HL-60 (cell line): ENCODE measurements around the gene TRPM2.
"Not testable (repeated sequence)": the region's sequence is repeated elsewhere in the genome, so short reads cannot be mapped to it uniquely, and the experiment has no call there.

ENCODE experiments used
- DNase-seq, 2 experiments: peaks; one replicate each; pipeline ENCODE4 v3.0.0-alpha.2; 2010 to 2020; ENCODE audit warnings: low read depth in 1 of 2, low spot score in 1 of 2
- H3K27ac ChIP-seq: fragments of 250-450 bp; sonication (Bioruptor Pico); replicated peaks from 2 replicates; pipeline ENCODE4 v1.5.1; 2020; ENCODE audit warnings: mild to moderate bottlenecking, moderate library complexity
- H3K27me3 ChIP-seq: fragments of 250-450 bp; sonication (Bioruptor Pico); 2 replicates; pipeline ENCODE4 v1.5.1; 2021; ENCODE audit warnings: mild to moderate bottlenecking, moderate library complexity; ENCODE audit not compliant: insufficient read depth, poor library complexity, severe bottlenecking
- H3K4me3 ChIP-seq: replicated peaks from 2 replicates; pipeline ENCODE4 v1.5.1; 2011; ENCODE audit warnings: mild to moderate bottlenecking, control low read depth, low read length; ENCODE audit not compliant: insufficient read depth
- GABPA ChIP-seq: IDR thresholded peaks from 2 replicates; pipeline ENCODE4 v1.6.1; 2012; ENCODE audit warnings: low read depth
- POLR2AphosphoS5 ChIP-seq: IDR thresholded peaks from 2 replicates; pipeline ENCODE4 v1.6.1; 2012; ENCODE audit warnings: low read depth
- REST ChIP-seq: IDR thresholded peaks from 2 replicates; pipeline ENCODE4 v1.6.1; 2012; ENCODE audit warnings: low read depth; ENCODE audit not compliant: insufficient replicate concordance
- SPI1 ChIP-seq: IDR thresholded peaks from 2 replicates; pipeline ENCODE4 v1.6.1; 2012; ENCODE audit warnings: low read depth, mild to moderate bottlenecking, borderline replicate concordance
- TF ChIP-seq, protein P1 (sequence below): IDR thresholded peaks from one replicate; pipeline ENCODE4 v1.5.1; 2011; ENCODE audit warnings: low read length, control low read depth, inconsistent platforms; ENCODE audit not compliant: insufficient read depth

Gene TRPM2

GRCh38 chr21:44337449-44337848 lies 16.0 kb upstream of the TRPM2 start:
- TF ChIP-seq GABPA: no peak
- TF ChIP-seq SPI1: no peak
- H3K27me3 ChIP-seq: no peaks in the 10 kb centered on the region
- H3K4me3 ChIP-seq: no peak overlapping the region
- no peak for DNase-seq
- no peak overlapping the region for H3K27ac ChIP-seq

- peak in 1 of 2 experiments; percentile 26 for DNase-seq
- TF ChIP-seq POLR2AphosphoS5 (no peak), GABPA (no peak), SPI1 (no peak), REST (no peak)
- TF ChIP-seq, protein P1, sequence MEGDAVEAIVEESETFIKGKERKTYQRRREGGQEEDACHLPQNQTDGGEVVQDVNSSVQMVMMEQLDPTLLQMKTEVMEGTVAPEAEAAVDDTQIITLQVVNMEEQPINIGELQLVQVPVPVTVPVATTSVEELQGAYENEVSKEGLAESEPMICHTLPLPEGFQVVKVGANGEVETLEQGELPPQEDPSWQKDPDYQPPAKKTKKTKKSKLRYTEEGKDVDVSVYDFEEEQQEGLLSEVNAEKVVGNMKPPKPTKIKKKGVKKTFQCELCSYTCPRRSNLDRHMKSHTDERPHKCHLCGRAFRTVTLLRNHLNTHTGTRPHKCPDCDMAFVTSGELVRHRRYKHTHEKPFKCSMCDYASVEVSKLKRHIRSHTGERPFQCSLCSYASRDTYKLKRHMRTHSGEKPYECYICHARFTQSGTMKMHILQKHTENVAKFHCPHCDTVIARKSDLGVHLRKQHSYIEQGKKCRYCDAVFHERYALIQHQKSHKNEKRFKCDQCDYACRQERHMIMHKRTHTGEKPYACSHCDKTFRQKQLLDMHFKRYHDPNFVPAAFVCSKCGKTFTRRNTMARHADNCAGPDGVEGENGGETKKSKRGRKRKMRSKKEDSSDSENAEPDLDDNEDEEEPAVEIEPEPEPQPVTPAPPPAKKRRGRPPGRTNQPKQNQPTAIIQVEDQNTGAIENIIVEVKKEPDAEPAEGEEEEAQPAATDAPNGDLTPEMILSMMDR: no peak
- Histone ChIP-seq H3K27ac (peak overlapping the region; percentile 37; the same call in 1 of the 2 replicates), H3K4me3 (peak overlapping the region; percentile 29), H3K27me3 (no peaks in the 10 kb centered on the region)
Measured at GRCh38 chr21:44337941-44338895, 15.2 kb upstream of the TRPM2 start.

DNA sequence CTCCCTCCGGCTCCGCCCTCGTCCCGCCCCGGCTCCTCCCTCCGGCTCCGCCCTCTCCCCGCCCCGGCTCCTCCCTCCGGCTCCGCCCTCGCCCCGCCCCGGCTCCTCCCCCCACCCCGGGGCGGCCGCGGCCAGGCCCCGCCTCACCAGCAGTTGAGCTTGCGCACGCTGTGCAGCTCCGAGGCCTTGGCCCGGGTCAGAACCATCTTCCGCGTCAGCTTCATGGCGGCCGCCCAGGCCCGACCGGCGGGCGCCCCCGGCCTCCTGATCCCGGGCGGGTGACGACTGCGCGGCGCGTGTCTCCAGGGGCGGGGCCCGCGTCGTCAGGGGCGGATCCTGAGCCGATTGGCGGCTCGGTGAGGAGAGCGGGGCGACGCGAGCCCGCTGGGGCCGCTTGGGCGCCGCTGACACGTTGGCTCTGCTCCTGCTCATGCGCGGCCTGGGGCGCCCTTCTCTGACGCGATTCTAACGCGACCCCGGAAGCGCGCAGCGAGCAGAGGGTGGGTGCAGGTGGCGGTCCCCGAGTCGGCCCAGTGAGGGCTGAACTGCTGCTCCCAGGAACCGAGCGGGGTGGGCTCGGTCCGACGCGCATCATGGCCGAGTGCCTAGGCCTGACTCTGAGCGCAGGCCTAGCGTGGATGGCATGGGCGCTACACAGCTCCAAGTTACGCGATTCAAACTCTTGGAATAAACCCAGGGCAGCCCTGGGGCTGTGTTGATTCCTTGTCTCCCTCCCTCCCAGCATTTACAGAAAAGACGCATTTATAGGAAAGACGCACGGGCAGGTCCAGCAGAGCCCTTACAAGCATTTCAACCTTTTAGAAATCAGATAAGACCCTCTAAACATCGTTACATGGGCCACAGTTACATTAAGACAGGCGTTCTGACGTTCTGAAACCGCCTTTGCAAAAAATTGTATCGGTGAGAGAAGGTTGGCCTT lies 14.2 kb upstream of the TRPM2 start, which contains the start of gene CFAP410:
Gene CFAP410 (minus strand): TSS at position 420 of the 940 bp plus-strand sequence. CDS start 196 bp downstream, at position 224.
- TF ChIP-seq, protein P1: no peak
- no peak for TF ChIP-seq REST
- TF ChIP-seq POLR2AphosphoS5: peak; percentile 95
- no peak for TF ChIP-seq SPI1
- Histone ChIP-seq H3K4me3 (peak within 1 kb of the TSS; percentile 65), H3K27me3 (no peaks in the 10 kb centered on the region), H3K27ac (peak within 1 kb of the TSS; percentile 91)
- peak; percentile 93 to 95 for DNase-seq

GRCh38 chr21:44341726-44342458 lies 11.5 kb upstream of the TRPM2 start:
- not testable (repeated sequence) for H3K27me3 ChIP-seq, DNase-seq, H3K4me3 ChIP-seq, H3K27ac ChIP-seq

- H3K27ac ChIP-seq, DNase-seq, H3K4me3 ChIP-seq, H3K27me3 ChIP-seq: not testable (repeated sequence)
Measured at GRCh38 chr21:44342981-44343380, 10.4 kb upstream of the TRPM2 start.
